Hippocampal formation (tissue), 2 donors: Measurements from ENCODE around the gene ATP11A.
"Not testable (repeated sequence)": the region's sequence is repeated elsewhere in the genome, so short reads cannot be mapped to it uniquely, and the experiment has no call there.

Source experiments
- DNase-seq, 2 donors: peaks; one replicate each; lab custom pipeline; 2025; lab: John Stamatoyannopoulos, UW

Gene ATP11A

GRCh38 chr13:112859128-112859816, 169.4 kb downstream of the ATP11A start:
- DNase-seq = no peak

DNA sequence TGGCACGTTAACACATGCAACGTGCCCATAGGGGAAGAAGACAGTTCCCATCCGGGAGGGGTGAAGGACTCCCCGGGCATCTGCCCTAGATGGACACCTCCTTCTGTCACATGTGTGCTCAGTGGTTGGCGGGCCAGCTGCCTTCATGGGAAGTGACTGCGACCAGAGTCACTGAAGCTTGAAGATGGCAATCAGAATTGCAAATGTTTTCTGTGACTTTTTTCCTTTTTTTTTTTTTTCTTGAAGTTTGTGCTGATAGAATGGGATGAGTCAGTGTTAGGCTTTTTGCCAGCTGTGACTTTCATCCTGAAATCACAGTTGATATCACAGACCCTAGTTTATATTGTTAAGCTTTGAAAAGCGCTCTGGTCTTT, 170.0 kb downstream of the ATP11A start:
- DNase-seq = peak in 1 of 2 donors; percentile 6

DNA sequence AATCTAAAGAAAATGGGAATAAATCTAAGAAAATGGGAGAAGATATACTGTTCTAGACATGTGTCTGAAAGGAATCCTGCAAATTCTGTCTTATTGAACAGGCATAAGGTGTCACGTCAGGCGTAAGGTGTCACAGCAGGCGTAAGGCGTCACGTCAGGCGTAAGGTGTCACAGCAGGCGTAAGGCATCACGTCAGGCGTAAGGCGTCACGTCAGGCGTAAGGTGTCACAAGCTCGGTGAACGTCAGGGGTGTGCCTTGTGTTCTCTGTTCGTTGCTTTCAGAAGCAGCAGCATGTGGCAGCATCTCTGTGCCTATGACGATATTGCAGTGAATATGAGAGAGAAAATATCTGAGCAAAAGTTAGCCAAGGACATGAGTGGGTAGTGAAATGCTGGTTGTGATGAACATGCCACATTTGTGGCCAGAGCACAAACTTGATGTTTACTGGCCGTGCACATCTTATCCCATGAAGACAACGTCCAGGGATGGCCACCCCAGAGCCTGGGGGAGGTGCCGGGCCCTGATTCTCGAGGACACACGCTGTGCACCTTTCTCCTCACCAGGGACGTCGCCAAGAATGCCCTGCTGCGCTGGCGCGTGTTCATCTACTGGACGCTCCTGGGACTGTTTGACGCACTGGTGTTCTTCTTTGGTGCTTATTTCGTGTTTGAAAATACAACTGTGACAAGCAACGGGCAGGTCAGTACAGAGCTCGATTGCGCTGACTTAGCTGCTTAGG, 172.2 kb downstream of the ATP11A start:
- peak in 1 of 2 donors; percentile 1 for DNase-seq

DNA sequence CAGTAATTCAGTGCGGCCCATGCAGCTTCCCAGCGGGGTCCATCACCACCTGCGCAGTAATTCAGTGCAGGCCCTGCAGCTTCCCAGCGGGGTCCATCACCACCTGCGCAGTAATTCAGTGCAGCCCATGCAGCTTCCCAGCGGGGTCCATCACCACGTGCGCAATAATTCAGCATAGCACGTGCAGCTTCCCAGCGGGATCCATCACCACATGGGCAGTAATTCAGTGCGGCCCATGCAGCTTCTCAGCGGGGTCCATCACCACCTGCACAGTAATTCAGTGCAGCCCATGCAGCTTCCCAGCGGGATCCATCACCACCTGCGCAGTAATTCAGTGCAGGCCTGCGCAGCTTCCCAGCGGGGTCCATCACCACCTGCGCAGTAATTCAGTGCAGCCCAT, 173.5 kb downstream of the ATP11A start:
- DNase-seq = not testable (repeated sequence)

DNA sequence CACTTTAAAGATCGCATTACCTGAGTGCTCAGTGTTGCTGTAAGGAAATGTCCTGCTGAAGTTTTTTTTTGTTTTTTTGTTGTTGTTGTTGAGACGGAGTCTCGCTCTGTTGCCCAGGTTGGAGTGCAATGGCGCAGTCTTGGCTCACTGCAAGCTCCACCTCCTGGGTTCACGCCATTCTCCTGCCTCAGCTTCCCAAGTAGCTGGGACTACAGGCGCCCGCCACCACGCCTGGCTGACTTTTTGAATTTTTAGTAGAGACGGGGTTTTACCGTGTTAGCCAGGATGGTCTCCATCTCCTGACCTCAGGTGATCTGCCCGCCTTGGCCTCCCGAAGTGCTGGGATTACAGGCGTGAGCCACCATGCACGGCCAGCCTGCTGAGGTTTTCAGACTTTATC, 175.6 kb downstream of the ATP11A start:
- DNase-seq = not testable (repeated sequence)

GRCh38 chr13:112867301-112867711, 177.5 kb downstream of the ATP11A start:
- DNase-seq = no peak

DNA sequence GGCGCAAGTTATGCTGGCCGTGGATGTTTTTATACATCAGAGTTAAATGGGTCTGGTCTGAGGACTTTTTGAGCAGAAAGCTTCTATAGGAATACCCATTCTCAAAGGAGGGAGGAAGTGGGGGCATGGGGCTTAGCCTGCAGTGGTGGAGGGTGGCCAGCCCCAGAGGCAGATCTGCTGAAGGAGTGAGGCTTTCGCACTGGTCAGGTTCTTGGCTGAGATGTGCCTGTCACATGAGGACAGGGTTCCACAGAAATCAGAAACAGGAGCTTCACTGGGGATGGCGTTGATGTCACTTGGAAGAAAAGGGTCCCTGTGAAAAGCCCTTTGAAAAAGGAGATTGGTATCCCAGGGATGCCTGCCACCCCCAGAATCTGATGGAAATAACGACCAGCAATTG, 178.5 kb downstream of the ATP11A start:
- no peak for DNase-seq

DNA sequence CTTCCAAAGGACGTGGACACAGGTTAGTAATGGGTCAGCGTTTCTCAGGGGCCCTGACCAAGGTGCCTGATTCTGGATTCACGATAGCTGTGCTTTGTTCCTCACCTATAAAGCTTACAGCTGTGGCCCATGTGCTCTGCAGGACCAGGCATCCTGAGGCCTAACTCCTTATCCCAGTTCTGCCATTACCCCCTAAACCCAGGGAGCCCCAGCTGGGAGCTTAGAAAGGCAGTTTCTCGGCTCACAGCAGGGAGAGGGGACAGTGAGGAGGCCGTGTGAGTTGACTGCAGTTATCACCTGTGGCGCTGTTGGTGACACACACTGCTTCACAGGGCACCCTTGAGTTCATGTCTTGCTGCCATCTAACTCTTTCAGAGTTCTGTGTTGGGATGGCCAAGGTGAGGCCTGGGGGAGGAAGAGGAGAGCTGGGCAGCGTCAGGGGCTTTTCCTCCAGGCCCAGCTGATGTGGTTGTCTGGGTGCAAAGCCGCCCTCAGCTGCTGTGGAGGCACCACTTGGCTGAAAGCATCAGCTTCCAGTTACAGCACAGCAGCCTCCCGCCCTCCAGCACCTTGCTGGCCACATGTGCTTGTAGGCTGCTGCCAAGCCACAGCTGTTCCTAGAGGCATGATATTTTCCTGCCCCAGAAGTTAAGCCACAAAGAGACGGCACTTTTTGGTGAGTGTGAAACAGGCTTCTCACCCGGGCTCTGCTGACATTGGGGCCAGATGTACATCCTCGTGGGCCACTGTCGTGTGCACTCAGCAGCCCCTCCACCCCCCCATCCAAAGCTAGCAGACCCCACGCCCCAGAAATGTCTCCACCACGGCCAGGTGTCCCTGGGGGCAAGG, 179.6 kb downstream of the ATP11A start:
- no peak for DNase-seq

DNA sequence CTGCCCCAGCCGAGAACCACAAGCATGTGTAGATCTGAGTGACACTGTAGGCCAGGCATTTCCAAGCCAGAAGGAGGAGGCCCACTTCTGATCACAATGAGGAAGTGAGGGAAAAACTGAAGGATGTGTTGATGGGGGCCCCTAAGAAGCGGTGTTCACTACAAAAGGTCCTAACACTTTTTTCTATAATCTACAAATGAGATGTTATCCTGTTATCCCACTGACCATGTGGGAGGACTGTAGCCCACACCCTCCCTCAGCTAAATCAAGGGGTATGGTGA, 180.2 kb downstream of the ATP11A start:
- DNase-seq = no peak

DNA sequence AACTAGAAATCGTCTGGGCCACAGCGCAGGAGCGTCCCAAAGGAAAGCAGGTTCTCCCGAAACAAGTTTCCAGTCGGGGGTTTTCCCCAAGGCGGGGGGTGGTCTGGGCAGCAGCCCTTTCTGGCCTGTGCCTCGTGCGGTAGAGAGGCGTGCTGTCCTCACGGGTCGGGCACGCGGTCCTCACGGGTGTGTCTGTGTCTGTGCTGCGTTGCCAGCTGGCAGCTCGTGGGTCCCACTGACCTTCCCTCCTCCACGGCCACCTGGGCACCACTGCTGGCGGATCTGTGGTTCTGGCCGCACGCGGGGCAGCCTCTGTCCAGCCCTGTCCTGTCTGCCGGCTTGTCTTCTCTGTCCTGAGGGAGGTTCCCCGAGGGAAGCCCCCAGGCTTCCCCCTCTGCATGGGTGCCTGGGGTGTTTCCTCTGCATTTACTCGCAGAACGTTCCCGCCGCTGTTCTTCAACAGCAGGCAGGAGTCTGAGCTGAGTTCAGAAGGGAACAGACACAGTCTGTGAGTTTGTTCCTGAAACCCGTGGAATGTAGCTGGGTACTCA, 181.0 kb downstream of the ATP11A start:
- no peak for DNase-seq

GRCh38 chr13:112871742-112872141, 181.9 kb downstream of the ATP11A start:
- DNase-seq = no peak

- DNase-seq = not testable (repeated sequence)
These were observed 183.1 kb downstream of the ATP11A start for GRCh38 chr13:112872657-112873631.

- DNase-seq = peak in 1 of 2 donors; percentile 41
These were observed 184.3 kb downstream of the ATP11A start for GRCh38 chr13:112873851-112874750.

DNA sequence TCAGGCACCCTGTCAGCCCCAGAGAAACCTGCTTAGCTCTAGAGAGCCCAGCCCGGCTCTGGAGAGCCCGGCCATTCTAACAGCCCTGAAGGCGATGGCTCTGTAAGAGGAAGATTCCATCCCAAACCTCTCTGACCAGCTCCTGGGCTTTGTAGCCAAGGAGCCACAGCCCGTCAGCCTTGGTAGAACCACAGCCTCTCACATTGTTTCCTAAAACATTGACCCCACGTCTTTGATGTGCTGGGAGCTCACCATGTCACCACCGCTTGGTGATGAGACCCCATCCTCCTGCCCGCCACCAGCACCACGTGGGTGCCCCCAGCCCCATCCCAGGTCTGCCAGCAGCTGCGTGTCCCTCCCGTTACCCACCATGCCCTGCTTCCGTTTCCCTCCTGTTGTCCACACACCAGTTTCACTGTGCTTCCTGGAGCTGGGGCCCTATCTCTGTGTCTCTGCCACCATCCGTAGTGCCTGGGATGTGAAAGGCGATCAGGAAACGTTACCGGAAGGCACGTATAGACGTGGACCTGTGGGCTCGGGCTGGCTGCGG, 185.0 kb downstream of the ATP11A start:
- DNase-seq = no peak

GRCh38 chr13:112875627-112876026, 185.8 kb downstream of the ATP11A start:
- DNase-seq = no peak

DNA sequence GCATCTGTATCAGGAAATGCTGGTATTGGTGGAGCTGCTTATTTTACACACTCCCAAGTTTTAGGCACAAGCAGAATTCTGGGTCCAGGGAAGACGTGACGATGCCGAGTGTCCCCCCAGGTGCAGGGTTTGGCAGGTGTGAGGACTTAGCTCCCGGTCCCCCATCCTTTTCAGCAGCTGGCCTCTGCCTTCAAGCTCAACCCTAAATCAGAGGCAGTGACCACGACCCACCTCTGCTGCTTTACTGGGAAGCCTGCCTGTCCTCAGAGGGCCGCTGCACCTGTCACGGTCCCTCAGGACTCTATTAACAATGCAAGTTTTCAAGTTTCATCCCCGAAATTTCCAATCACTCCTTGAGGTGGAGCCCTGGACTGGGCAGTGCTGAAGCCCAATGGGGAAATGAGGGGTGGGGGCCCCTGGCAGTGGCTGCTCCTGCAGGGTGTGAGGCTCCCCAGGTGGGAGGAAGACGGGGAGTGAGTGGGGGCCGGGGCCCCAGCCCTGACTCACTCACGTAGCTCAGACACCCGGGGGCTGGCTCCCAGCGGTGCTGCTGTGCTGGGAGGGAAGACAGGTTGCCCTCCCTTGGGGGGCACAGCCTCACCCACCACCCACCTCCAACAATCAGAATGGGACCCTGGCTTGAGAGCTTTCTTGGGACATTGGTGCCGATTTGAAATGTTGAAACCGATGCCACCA, 186.6 kb downstream of the ATP11A start:
- no peak for DNase-seq

GRCh38 chr13:112877066-112877465, 187.2 kb downstream of the ATP11A start:
- no peak for DNase-seq

DNA sequence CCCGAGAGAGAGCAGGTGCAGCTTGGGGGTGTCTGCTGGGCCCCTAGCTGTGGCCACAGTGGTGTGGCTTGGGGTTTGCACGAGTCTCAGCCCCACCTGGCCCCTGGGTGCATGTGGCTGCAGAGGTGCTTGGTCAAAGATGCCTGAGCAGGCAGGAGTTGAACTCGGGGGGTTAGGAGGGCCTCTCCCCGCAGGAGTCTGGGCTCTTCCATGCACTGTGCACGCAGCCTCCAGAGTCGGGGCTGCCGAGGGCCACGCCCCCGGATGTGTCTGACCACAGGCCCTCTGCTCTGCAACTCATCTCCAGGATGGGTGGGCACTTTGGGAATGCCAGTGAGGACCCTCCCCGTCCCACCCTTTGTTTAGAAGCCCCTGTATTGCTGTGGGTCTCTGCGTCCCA, 187.7 kb downstream of the ATP11A start:
- no peak for DNase-seq
